ENCODE data around the gene PRSS21. TPM values are rescaled to one million over a fixed set of nuclear protein-coding genes. Genes with fewer than 3 reads are reported as not detected.

Gene PRSS21
- total and polyA plus RNA-seq, 2 donors from 2014 or later = 0.54 TPM; not detected in 1

- intact Hi-C loops (cut with DNase I) = no loop called here
Observed at GRCh38 chr16:2842340-2843000, 25.4 kb downstream of the PRSS21 start.

DNA sequence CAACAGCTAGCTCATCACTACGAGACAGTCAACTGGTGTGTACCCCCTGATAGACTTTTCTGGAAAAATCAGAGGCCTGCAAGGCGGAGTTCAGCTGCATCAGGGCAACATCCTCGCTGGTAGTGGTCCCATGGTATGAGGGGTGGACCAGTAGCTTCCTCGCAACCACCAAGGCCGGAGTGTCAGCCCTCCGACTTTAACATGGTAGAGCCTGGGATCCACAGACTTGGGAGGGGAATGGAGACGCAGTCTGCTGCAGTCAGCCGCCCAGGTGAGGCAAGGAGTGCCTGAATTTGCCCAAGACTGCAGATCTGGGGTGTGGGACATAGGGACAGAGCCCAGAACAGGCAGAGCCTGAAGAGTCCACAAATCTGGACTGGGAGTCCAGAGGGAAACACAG, 26.5 kb downstream of the PRSS21 start:
- intact Hi-C loops (cut with DNase I) = no loop called here
- Histone ChIP-seq H3K4me1 (ENCODE audit: control insufficient read depth in 2 of 3, insufficient read depth in 2 of 3, low read depth in 1 of 3, low read length in 3 of 3) (peaks cover 0 to 4% (median 0%) of the 10 kb centered on the region in 3 donors), H3K27ac (ENCODE audit: low read depth in 2 of 2, low read length in 2 of 2) (no peak overlapping the region), H3K9me3 (ENCODE audit: control insufficient read depth in 2 of 3, insufficient read depth in 1 of 3, low read length in 3 of 3) (no peaks in the 10 kb centered on the region), H3K27me3 (ENCODE audit: control insufficient read depth, insufficient read depth, low read length) (no peaks in the 10 kb centered on the region), H3K4me3 (ENCODE audit: low read length in 3 of 3) (no peak overlapping the region), H3K36me3 (ENCODE audit: control insufficient read depth in 2 of 3, insufficient read depth in 3 of 3, low read length in 3 of 3) (no peaks in the 10 kb centered on the region), H3K9ac (ENCODE audit: low read length in 3 of 3) (no peak overlapping the region)
- no peak for TF ChIP-seq CTCF (IDR thresholded peaks at IDR 0.05; ENCODE audit: borderline replicate concordance, extremely low read depth, insufficient read depth)
- DNase-seq = no peak
- FAIRE-seq = no peak

More at GRCh38 chr16:2842340-2843000, 25.4 kb downstream of the PRSS21 start:
- Histone ChIP-seq H3K4me1 (ENCODE audit: control insufficient read depth in 2 of 3, insufficient read depth in 2 of 3, low read depth in 1 of 3, low read length in 3 of 3) (peaks cover 0 to 4% (median 0%) of the 10 kb centered on the region in 3 donors), H3K4me3 (ENCODE audit: low read length in 3 of 3) (peak overlapping the region in 1 of 3 donors; percentile 28), H3K9me3 (ENCODE audit: control insufficient read depth in 2 of 3, insufficient read depth in 1 of 3, low read length in 3 of 3) (no peaks in the 10 kb centered on the region), H3K9ac (ENCODE audit: low read length in 3 of 3) (peak overlapping the region in 1 of 3 donors; percentile 20), H3K27ac (ENCODE audit: low read depth in 2 of 2, low read length in 2 of 2) (no peak overlapping the region), H3K27me3 (ENCODE audit: control insufficient read depth, insufficient read depth, low read length) (no peaks in the 10 kb centered on the region), H3K36me3 (ENCODE audit: control insufficient read depth in 2 of 3, insufficient read depth in 3 of 3, low read length in 3 of 3) (no peaks in the 10 kb centered on the region)
- TF ChIP-seq CTCF (IDR thresholded peaks at IDR 0.05; ENCODE audit: borderline replicate concordance, extremely low read depth, insufficient read depth) = peak; percentile 25
- DNase-seq = peak in 4 of 5 donors; percentile 43 to 88 (median 66)
- FAIRE-seq = no peak

DNA sequence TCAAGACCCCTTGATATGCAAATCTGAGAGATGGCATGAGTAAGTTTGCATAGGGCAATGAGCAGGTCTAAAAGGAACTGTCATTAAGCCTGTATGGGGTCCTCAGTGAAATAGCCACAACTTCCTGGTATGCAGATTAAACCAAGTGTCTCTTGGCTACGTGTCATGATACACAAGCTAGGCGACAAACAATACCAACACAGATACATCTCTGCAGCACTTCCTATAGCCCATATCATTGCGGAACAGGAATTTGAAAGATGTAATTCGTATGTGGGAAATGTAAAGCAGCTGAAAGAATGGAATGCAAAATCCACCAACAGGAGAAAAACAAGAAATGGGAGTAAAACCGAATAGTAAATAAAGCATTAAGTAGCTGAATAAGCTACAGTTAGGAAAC, 28.1 kb downstream of the PRSS21 start:
- Histone ChIP-seq H3K27ac (ENCODE audit: low read depth in 2 of 2, low read length in 2 of 2) (no peak overlapping the region), H3K9ac (ENCODE audit: low read length in 3 of 3) (no peak overlapping the region), H3K4me1 (ENCODE audit: control insufficient read depth in 2 of 3, insufficient read depth in 2 of 3, low read depth in 1 of 3, low read length in 3 of 3) (peaks cover 0 to 4% (median 0%) of the 10 kb centered on the region in 3 donors), H3K36me3 (ENCODE audit: control insufficient read depth in 2 of 3, insufficient read depth in 3 of 3, low read length in 3 of 3) (no peaks in the 10 kb centered on the region), H3K4me3 (ENCODE audit: low read length in 3 of 3) (no peak overlapping the region), H3K27me3 (ENCODE audit: control insufficient read depth, insufficient read depth, low read length) (peaks cover 2% of the 10 kb centered on the region), H3K9me3 (ENCODE audit: control insufficient read depth in 2 of 3, insufficient read depth in 1 of 3, low read length in 3 of 3) (no peaks in the 10 kb centered on the region)
- FAIRE-seq = no peak
- TF ChIP-seq CTCF (IDR thresholded peaks at IDR 0.05; ENCODE audit: borderline replicate concordance, extremely low read depth, insufficient read depth) = no peak
- intact Hi-C loops (cut with DNase I) = no loop called here
- no peak for DNase-seq

All from kidney (tissue), 14 donors.